GM15510 (cell line): ENCODE results near the gene PRDM16.

ENCODE experiments used
- POLR2A ChIP-seq: IDR thresholded peaks from 3 replicates; pipeline ENCODE4 v1.6.1; 2011; ENCODE audit warnings: borderline replicate concordance; ENCODE audit not compliant: insufficient read length; ENCODE audit errors: extremely low read depth

PRDM16 gene

DNA sequence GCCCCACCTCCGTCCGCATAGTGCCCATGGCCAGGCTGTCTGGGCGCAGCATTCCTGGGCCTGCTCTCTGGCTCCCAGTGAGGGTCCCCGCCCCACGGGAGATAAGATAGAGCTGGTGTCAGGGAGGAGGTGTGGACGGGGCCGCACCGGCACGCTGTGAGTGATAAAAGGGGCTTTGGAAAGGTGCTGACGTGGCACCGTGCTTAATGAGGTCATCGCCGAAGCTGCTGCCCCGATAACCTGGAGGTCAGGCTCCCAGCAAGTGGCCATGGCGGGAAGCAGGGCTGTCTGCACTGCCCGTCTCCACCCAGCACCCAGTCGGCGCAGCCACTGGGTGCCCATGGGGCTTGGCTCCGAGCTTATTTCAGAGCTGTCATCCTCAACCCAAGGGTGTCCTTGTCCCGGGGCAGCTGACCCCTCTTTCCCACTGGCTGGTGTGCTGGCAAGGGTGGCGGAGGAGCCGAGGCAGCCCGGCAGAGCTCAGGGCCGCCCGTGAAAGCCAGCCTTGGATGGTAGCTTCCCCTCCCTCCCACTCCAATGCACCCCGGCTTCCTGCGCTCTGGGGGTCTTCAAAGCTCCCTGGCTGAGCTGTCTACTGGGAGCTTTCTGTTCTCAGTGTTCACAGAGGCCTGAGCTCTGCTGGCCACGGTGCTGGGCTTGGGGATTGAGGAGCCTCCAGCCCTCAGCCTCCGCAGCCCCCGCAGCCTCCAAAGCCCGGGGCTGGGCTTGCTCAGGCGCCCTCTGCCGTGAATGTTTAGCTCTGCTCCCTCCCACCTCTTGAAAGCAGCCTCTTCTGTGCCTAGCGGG is 280.4 kb downstream of the PRDM16 start:
- TF ChIP-seq POLR2A, result no peak

DNA sequence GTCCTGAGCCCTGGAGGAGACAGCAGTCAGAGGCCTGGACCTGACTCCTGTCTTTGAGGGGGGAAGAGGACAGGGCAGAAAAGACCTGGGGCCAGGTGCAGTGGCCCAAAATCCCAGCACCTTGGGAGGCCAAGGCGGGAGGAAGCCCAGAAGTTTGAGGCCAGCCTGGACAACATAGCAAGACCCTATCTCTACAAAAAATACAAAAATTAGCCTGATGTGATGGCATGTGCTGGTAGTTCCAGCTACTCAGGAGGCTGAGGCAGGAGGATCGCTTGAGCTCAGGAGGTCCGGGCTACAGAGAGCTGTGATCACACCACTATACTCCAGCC is 280.9 kb downstream of the PRDM16 start:
- TF ChIP-seq POLR2A, result no peak

DNA sequence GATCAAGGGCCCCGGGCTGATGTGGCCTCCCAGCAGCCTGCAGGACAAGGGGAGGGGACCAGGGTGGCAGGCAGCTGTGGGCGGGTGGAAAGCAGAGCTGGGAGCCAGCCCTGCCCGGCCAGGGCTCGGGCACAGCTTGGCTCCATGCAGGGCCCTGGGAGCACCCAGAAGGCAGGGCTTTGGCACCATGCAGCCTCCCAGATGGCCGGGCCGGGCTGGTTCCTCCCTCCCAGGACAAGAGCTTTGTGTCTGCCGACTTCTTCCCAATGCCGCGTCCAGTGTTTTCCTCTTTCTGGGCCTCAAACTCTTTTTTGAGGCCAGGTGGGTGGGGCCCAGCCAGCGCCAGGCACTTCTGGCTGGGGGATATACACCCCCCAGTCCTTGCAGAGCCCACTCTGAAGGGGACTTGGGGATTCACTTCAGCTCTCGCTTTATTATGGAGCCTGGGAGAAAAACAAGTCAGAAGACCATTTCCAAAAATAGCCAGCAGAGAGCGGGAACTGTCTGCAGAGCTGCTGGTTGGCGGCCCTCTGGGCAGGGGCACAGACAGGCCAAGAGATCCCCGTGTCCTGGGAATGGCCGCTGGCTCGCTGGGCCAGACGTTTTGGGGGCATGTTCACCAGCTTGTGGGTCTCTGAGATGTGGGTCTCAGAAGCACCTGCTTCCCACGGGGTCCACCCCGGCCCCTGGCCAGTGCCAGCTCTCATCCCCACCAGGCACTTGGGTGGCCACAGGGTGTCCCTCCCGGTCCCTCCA is 281.7 kb downstream of the PRDM16 start:
- no peak for TF ChIP-seq POLR2A

DNA sequence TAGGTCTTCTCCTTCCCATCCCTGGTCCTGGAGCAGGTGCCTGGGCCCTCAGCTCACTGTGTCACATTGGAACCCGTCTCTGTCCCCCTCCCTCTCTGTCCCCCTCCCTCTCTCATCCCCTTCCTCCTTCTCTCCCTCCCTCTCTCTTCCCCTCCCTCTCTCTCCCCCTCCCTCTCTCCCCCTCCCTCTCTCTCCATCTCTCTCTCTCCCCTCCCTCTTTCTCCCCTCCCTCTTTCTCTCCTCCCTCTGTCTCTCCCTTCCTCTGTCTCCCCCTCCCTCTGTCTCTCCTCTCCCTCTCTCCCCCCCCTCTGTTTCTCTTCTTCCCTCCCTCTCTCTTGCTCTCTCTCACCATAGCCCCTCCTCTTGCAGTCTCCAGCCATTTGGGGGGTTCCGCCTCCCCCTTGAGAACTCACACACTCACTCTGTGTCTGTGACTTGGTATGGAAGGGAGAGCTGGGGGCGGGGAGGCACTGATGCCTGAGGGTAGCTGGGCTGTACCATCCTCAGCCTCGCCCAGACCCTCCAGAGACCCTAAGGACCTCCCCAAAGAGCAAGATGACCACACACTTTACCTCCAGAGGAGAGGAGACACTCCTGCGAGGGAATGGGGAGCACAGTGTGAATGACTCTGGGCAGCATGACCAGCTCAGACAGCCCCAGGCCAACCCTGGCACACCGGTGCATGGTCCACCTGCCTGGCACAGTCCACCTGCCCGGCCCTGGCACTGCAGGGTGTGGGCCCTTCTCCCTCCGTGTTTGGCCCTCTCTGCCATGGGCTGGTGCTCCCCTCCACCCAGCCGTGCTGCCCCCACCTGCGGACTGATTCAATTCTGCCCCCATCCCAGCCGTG is 282.7 kb downstream of the PRDM16 start:
- no peak for TF ChIP-seq POLR2A

DNA sequence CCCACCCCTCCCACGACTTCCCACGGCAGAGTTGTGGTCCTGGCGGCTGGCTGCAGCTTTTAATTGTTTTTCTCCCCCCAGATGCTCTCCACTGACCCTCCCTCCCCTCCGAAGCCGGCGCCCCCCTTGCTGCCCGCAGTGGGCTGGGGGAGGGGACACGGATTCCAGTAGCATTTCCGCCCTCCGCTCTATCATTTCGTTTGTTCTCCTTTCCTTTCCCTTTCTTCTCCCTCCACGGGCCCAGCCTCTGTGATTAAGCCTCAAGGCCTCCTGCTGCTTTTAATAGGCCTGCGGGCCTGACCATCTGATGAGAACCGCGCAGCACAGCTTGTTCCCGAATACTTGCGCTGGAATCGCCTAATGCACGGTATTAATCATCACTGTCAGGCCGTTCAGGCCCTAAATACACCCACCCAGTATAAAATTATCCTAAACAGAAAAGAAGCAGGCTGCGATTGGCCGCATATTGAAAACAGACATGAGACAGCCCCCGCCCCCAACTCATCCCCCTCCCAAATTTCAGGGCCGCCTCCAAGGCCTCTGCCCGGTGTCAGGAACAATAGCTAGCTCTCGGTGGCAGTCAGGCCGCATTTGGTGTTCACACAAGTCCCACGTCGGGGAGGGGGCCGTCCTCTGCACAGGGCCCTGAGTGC is 283.4 kb downstream of the PRDM16 start:
- TF ChIP-seq POLR2A, result no peak

DNA sequence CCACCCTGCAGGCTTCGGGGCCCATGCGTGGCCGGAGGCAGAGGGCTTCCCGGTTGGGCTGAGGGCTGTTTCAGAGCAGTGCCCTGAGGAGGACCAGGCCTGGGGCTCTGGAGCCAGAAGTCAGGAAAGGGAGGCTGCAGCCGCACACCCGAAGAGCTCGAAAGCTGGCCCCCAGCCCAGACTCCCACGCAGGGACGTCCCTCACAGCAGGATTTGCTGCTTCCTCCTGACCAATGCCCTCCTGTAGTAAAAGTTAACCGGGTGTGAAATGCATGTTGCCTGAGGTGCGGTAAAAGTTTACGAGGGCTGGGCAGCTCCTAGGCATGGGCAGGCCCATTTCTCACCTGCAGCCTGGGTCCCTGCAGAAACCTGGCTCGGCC is 283.9 kb downstream of the PRDM16 start:
- no peak for TF ChIP-seq POLR2A

DNA sequence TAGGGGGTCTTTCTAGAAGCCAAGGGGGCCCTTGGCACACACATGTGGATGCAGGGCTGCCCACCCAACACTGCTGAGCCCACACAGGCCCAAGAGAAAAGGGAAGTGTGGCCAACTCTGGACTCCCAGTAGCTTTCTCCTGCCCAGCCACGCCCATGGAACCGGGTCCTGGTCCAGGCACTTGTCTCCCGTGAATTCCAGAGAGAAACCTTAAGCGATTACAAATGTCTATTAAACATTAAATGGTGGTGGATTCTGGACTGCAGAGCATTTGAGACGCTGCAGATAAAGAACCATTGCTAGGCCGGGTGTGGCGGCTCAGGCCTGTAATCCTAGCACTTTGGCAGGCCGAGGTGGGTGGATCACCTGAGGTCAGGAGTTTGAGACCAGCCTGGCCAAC is 284.9 kb downstream of the PRDM16 start:
- TF ChIP-seq POLR2A, result no peak

DNA sequence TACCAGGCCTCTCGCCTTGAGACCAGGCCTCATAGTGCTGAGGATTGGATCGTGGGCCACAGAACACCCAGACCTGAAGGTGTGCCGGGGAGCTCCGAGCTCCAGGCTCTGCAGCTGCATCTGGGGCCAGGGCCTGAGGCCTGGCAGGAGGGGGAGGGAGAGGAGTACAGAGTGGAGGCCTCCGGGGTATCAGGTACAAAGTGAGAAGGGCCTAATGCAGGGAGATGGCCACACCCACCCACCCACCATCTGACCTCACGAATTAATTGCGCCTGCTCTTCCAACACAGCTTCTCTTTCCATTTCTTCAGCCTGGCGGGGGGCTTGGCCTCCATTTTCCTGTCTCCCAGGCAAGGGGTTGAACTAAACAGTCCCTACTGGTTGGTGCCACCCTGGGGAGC is 286.1 kb downstream of the PRDM16 start:
- no peak for TF ChIP-seq POLR2A

DNA sequence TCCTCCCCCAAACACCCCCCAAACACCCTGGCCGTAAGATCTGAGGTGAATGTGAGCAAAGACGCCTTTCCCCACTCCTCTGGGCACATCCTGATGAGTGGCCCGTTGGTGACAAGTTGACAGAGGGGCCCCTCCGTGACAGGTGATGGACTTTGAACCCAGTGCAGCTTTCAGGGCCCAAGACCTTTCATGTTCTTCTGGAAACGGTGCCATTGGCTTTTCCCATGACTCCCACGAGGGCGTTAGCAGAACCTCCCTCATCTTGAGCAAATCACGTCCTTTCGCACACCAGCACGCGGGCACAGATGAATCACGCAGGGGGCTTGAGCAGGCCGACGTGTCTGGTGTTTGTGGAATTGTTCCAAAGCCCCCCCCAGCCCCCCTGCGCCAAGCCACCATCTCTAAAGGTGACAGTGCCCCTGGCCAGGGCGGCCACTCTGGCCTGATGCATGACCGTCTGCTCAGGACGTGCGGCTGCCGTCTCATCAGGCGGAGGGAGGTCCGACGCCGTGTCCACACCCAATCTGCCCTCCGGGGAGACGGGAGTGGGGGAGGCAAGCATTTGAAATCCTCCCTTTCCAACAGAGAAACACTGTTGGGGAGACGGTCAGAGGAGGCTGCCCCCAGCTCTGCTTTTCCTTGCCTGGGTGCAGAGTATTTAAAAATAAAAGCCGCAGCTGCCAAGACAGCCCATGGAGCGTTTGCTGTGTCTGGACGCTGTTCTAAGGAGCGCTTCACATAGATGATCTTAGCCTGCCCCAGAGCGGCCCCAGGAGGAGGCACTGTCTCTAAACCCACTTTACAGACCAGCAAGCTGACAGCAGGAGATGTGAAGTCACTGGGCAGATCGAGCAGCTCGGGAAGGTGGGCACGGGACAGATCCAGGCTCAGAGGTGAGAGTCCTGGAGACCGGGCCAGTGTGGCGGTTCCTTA is 287.2 kb downstream of the PRDM16 start:
- TF ChIP-seq POLR2A, result no peak

DNA sequence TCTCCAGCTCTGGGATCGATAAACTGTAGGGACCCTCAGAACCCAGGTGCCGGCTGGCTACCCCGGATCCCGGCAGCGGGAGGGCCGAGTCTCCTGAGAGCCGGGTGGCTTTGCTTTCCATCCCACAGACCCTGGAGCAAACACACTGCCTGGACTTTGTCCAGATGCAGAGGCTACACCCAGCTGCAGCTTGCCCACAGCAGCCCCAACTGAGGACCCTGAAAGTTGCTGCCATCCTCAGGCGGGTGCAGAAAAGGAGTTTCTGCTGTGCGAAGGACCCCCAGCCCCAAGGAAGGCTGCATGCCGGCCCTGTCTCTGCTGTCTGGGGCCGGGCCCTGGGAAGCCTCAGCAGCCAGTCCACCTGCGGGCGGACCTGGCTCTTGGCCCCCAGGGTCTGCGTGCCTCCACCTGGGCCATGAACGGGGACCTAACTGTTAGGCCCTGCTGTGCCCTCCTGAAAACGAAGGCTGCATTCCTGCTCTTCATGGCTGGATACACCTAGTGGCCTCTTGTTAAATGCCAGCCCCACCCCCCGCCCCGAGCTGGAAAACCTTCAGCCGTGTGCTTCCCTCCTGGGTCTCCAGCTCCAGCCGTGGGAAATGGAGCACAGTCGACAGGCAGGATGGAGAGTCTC is 287.9 kb downstream of the PRDM16 start:
- TF ChIP-seq POLR2A, result no peak

DNA sequence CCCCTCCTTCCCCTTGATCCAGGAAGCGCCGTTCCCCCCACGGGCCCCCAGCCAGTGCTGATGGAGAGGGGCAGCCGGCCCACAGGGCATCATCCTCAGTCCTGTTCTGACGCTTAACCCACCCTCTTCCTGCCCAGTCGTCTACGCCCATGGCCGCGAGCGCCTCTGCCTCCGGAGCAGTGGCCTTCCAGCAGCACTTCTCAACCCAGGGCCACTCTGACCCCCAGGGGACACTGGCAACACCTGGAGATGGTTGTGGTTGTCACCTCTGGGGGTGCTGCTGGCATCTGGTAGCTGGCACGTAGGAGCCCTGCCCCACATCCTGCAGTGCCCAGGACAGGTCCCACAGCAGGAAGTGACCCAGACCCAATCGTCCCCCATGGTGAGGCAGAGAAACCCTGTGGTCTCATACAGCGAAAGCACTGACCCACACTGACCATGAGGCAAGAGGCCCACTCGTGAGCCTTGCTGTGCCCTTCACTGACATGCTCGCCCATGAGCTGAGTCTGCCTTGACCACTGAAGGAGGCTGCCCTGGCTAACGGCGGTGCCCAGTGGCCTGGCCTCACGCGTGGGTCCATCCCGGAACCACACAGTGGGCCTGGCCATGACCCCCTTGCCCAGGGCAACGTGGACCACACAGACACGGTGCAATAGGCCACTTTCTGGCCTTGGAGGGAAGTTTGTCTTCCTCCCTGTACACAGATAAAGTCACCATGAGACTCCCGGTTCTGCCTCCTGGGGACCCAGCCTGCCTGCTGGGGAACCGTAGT is 288.7 kb downstream of the PRDM16 start:
- TF ChIP-seq POLR2A, result no peak

DNA sequence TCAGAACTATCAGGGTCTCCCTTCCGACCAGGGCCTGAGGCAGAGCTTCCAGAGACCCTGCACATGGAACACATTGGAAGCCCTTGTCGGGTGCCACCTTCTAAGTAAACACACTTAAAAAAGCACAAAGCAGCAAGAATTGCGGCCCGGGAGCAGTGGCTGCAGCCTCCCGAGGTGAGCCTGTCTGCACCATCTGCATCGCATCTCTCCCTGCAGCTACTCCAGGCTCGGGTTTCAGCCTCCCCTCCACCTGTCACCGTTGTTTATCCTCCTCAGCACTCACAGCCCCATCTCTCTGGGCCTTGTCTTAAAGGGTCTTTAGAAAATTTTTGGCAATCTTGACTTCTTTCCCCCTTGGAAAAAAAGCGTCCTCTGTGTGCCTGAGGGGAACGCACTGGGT is 290.3 kb downstream of the PRDM16 start:
- TF ChIP-seq POLR2A, result no peak

DNA sequence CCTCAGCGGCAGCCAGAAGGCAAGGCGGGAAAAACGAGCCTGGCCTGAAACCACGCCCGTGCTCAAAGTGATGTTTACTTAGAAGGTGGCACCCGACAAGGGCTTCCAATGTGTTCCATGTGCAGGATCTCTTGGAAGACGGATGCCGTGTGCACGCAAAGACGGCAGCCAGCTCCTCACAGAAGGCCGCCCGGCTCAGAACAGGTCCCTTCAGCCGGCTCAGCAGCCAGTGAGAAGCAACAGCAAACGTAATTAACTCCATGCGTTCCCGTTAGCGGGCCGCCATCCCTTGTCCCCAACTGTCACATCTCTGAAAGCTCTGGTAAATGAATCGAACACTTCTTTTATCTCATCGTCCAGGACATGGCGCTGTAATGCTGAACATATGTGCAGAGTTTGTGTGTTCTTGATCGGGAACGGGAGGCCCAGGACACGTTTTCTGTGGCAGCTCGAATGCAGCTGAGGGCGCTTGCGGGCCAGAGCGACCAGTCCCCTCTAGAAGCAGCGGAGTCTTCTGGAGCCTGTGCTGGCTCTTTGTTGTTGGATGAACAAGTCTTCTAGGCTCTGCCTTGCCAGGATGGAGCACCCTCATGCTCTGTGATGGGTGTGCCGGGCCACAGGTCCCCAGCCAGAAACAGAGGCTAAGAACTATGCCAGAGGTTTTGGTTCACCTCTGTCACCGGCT is 290.9 kb downstream of the PRDM16 start:
- no peak for TF ChIP-seq POLR2A
